Fibroblast of skin of back (primary cell): Measurements from ENCODE around the gene RAB34.
A peak's percentile ranks its signal among the peaks of the same experiment; 100 is the strongest.

Source experiments
- DNase-seq: peaks from one replicate; pipeline ENCODE4 v3.0.0-alpha.2; 2013

RAB34 gene

DNA sequence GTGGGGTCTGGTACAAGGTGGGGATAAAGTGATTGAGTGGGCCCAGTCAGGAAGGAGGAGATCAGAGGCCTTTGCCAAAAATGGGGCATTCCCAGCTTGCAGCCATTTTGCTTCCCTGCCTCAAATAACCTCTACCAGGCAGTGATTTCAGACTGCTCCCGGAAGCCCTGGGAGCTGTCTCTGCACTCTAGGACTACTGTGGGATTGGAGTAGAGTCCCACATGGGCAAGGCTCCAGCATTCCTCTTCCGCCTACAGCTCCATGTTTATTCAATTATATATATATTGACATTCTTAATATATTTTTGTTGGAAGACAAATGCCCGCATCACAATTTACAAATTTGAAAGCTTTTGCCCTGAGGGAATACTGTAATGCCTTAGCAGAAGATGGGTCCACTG, 42.2 kb downstream of the RAB34 start:
- DNase-seq = peak; percentile 27

GRCh38 chr17:28669918-28670317, 47.8 kb downstream of the RAB34 start:
- DNase-seq = no peak

- no peak for DNase-seq
These were observed 49.8 kb downstream of the RAB34 start for GRCh38 chr17:28667870-28668269.

DNA sequence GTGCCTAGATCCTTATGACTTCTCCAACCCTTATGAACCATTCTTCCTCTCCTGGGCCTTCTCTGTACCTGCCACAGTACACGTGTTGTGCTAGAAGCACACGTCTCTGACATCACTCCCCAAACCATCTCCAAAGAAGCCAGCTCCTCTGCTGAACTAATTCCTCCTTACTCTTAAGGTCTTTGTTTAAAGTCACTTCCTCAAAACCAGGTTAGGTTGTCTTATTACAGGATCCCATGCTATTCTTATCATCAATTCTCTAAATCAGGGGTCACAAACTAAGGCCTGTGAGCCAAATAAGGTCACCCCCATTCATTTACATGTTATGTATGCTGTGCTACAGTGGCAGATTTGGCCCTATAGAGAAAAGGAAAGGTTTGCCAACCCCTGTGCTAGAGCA, 51.7 kb downstream of the RAB34 start:
- no peak for DNase-seq
